Measurements from ENCODE around the gene NCOA5. TPM values are rescaled to one million over a fixed set of nuclear protein-coding genes. Genes with fewer than 3 reads are reported as not detected.

Gene NCOA5
- total and polyA plus RNA-seq, 9 of the 15 experiments (the other 6 are each of a cell fraction or from before 2014, with no cell fraction given), result 3.9 to 22.8 (median 13.8) TPM

DNA sequence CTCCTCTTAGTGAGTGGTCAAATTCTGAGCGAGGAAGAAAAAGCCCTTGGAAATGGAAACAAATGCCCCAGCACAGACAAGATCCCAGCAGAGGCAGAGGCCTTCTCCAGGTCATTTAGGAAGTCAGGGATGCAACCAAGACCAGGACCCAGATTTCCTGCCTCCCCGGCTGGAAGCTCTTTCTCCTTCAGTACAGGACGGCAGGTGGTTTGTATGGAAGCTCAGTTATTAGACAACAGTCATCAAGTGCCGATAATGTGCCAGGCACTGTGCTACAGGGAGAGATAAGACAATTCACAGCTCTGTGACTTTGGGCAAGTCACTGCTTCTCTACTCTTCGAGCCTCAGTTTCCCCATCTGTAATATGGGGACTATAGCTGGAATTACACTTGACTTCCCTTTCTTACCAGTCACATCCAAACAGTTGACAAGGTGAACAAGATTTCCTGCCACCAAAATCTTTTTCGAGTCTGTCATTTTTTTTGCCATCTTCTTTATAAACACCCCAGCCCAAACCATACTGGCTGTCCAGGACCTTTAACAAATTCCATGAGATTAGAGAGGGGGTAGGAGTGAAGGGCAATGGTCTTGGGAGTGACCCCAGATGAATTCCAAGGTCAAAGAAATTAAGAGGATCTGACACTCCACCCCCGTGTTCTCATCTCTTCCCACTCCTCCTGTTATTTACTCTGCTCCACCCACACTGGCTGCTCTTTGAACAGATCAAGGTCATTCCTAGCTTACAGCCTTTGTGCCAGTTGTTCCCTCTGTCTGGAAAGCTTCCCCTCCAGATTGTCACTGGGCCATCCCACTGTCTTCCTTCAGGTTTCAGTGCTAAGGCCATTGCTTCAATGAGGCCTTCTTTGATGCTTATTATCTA, 75.0 kb downstream of the NCOA5 start:
- no peak for FAIRE-seq
- POLR2A ChIA-PET, result interaction anchor here (0.5 to 1.4 kb wide), 4 partner anchors 13 to 92 kb away, joined by 3 to 6 read pairs (median 4); no protein-coding TSS in a partner anchor

More for the DNA sequence above, 75.0 kb downstream of the NCOA5 start:
- no peak for ATAC-seq
- peak overlapping the region; percentile 92 for H2AFZ ChIP-seq (ENCODE audit: low read depth, low read length)
- 16% methylated on average over 7 of the region's 7 CpGs for WGBS (ENCODE audit: insufficient coverage, low coverage, missing lambda C conversion rate)
- H3K4me3 ChIP-seq, result no peak overlapping the region
- no TSS peak for BruUV-seq (replicated peaks)
- H3K27ac ChIP-seq (ENCODE audit: extremely low read depth, low read depth, low read length), result no peak overlapping the region
- H3K36me3 ChIP-seq (ENCODE audit: control insufficient read depth, insufficient read depth, low read length), result no peaks in the 10 kb centered on the region
- H3K9me1 ChIP-seq (ENCODE audit: control insufficient read depth, insufficient read depth, low read length), result no peaks in the 10 kb centered on the region
- peaks cover 6 to 17% of the 10 kb centered on the region in 2 experiments; a peak in 4 of 5 replicates for H3K27me3 ChIP-seq (ENCODE audit: control insufficient read depth in 2 of 2, insufficient read depth in 2 of 2, low read length in 2 of 2)
- H4K20me1 ChIP-seq (replicated peaks; ENCODE audit: control insufficient read depth, insufficient read depth, low read length), result no peaks in the 10 kb centered on the region
- intact Hi-C loops (cut with micrococcal nuclease), result no loop called here
- H3K4me1 ChIP-seq (replicated peaks in 1 of 2; ENCODE audit: control insufficient read depth in 2 of 2, insufficient read depth in 2 of 2, low read length in 2 of 2), result peaks cover 0 to 37% of the 10 kb centered on the region in 2 experiments; a peak in 2 of 5 replicates
- DNase-seq (ENCODE audit: extremely low read depth in 1 of 4, low spot score in 3 of 4), result no peak
- in situ Hi-C loops (cut with MboI), result no loop called here
- no peaks in the 10 kb centered on the region for H3K79me2 ChIP-seq (ENCODE audit: control insufficient read depth, insufficient read depth, low read length)
- CTCF ChIA-PET (ENCODE audit: low intra/inter-chr PET ratio), result interaction anchor here (0.6 to 2.2 kb wide), 7 partner anchors 8 to 334 kb away, joined by 3 to 18 read pairs (median 4); partner anchors contain the start of gene NCOA5
- H3K4me2 ChIP-seq (ENCODE audit: insufficient read depth, low read length), result peak overlapping the region; percentile 77
- TF ChIP-seq, protein P1, sequence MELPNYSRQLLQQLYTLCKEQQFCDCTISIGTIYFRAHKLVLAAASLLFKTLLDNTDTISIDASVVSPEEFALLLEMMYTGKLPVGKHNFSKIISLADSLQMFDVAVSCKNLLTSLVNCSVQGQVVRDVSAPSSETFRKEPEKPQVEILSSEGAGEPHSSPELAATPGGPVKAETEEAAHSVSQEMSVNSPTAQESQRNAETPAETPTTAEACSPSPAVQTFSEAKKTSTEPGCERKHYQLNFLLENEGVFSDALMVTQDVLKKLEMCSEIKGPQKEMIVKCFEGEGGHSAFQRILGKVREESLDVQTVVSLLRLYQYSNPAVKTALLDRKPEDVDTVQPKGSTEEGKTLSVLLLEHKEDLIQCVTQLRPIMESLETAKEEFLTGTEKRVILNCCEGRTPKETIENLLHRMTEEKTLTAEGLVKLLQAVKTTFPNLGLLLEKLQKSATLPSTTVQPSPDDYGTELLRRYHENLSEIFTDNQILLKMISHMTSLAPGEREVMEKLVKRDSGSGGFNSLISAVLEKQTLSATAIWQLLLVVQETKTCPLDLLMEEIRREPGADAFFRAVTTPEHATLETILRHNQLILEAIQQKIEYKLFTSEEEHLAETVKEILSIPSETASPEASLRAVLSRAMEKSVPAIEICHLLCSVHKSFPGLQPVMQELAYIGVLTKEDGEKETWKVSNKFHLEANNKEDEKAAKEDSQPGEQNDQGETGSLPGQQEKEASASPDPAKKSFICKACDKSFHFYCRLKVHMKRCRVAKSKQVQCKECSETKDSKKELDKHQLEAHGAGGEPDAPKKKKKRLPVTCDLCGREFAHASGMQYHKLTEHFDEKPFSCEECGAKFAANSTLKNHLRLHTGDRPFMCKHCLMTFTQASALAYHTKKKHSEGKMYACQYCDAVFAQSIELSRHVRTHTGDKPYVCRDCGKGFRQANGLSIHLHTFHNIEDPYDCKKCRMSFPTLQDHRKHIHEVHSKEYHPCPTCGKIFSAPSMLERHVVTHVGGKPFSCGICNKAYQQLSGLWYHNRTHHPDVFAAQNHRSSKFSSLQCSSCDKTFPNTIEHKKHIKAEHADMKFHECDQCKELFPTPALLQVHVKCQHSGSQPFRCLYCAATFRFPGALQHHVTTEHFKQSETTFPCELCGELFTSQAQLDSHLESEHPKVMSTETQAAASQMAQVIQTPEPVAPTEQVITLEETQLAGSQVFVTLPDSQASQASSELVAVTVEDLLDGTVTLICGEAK (IDR thresholded peaks at IDR 0.05), result 0 out of 2 replicates have a peak, but pooled peaks have one; percentile 1
- TF ChIP-seq, protein P1 (CRISPR knock-in tag; IDR thresholded peaks at IDR 0.05), result no peak
- TF ChIP-seq, protein P2, sequence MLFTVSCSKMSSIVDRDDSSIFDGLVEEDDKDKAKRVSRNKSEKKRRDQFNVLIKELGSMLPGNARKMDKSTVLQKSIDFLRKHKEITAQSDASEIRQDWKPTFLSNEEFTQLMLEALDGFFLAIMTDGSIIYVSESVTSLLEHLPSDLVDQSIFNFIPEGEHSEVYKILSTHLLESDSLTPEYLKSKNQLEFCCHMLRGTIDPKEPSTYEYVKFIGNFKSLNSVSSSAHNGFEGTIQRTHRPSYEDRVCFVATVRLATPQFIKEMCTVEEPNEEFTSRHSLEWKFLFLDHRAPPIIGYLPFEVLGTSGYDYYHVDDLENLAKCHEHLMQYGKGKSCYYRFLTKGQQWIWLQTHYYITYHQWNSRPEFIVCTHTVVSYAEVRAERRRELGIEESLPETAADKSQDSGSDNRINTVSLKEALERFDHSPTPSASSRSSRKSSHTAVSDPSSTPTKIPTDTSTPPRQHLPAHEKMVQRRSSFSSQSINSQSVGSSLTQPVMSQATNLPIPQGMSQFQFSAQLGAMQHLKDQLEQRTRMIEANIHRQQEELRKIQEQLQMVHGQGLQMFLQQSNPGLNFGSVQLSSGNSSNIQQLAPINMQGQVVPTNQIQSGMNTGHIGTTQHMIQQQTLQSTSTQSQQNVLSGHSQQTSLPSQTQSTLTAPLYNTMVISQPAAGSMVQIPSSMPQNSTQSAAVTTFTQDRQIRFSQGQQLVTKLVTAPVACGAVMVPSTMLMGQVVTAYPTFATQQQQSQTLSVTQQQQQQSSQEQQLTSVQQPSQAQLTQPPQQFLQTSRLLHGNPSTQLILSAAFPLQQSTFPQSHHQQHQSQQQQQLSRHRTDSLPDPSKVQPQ (CRISPR knock-in tag; IDR thresholded peaks at IDR 0.05; ENCODE audit: borderline replicate concordance), result no peak
- TF ChIP-seq ZNF561 (CRISPR knock-in tag; conservative IDR thresholded peaks at IDR 0.05), result no peak
- peak; percentile 15 for TF ChIP-seq RBM25 (IDR thresholded peaks at IDR 0.05; ENCODE audit: low read depth, low read length, severe bottlenecking)
- 0 out of 4 replicates have a peak, but pooled peaks of 1 of the 2 experiments have one; percentile 6 for TF ChIP-seq NRF1 (conservative IDR thresholded peaks at IDR 0.05 in 1 of 2, IDR thresholded peaks at IDR 0.05 in 1 of 2)
- no peaks in the 10 kb centered on the region for H3K9me3 ChIP-seq (replicated peaks; ENCODE audit: control insufficient read depth, insufficient read depth, low read depth, low read length)
- H3K9ac ChIP-seq (ENCODE audit: insufficient read depth in 1 of 2, low read depth in 2 of 2, low read length in 2 of 2), result peak overlapping the region in 1 of 2 experiments; percentile 72; a peak in 2 of 4 replicates
